ENCODE results near the gene CLEC4D. TPM values are rescaled to one million over a fixed set of nuclear protein-coding genes. Genes with fewer than 3 reads are reported as not detected.

Gene CLEC4D
- polyA plus RNA-seq, 3 donors, result 0.42 to 0.55 (median 0.43) TPM

Other genes starting within 250 kb of the CLEC4D start
- gene CLEC6A, start 57.5 kb upstream of the CLEC4D start, polyA plus RNA-seq (ENCODE audit: insufficient read length in 3 of 3), result under 1 TPM; 0.13 to 0.17 (median 0.15) TPM
- gene CLEC4E, start 27.4 kb downstream of the CLEC4D start, polyA plus RNA-seq (ENCODE audit: insufficient read length in 3 of 3), result 1 to 10 TPM; 1.9 to 2.1 (median 2.0) TPM
- gene AICDA, start 99.4 kb downstream of the CLEC4D start, polyA plus RNA-seq (ENCODE audit: insufficient read length in 3 of 3), result under 1 TPM; 0.35 to 0.79 (median 0.39) TPM
- gene MFAP5, start 149.3 kb downstream of the CLEC4D start, polyA plus RNA-seq (ENCODE audit: insufficient read length in 3 of 3), result 1 to 10 TPM in 1 of 3 donors, under 1 TPM in 1, not detected in 1; 0.37 to 1.5 TPM
- 100 to 1,000 TPM in 2 of 3 donors, 10 to 100 TPM in 1; 77.8 to 111 (median 105) TPM for gene RIMKLB, start 184.5 kb downstream of the CLEC4D start, polyA plus RNA-seq (ENCODE audit: insufficient read length in 3 of 3)